ENCODE results near the gene ZNF26.

DNA sequence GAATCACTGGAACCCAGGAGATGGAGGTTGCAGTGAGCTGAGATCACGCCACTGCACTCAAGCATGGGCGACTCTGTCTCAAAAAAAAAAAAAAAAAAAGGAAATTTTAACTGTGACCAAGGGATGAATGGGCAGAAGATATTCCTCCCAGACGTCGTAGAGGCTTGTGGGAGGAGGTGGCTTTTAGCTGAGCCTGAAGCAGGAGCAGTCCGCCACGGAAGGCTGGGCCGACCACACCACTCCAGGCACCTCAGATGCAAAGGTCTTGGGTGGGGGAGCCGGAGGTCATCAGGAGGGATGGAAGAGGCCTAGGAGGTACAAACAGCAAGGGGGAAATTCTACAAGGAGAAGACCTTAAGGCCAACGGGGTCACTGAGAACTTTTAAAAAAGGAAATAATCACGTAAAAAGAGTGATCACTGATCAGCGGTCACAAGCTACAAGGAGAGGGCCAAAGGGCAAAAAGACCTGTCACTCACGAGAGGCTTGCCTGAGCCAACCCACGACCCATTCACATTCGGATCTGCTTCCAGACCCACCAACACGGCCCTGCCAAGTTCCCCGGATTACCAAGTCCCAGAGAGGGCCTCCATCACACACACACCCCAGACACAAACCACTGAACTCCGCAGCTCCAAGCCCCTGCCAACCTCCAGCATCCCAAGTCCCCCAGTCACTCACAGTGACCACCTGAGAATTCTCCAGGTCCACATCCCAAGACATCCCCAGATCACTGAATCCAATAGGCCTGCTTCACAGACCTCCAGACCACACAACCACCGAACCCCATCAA, 33.6 kb upstream of the ZNF26 start:
- no peak for TF ChIP-seq POLR2A (IDR thresholded peaks at IDR 0.05; ENCODE audit: low read depth, low read length)
- no peak for TF ChIP-seq POLR2AphosphoS5 (IDR thresholded peaks at IDR 0.05; ENCODE audit: low read depth, low read length)
- TF ChIP-seq TAF1 (IDR thresholded peaks at IDR 0.05; ENCODE audit: low read depth, low read length), result no peak
- TF ChIP-seq SPI1 (IDR thresholded peaks at IDR 0.05; ENCODE audit: low read depth, low read length), result no peak
- no peak for TF ChIP-seq PAX5 (IDR thresholded peaks at IDR 0.05; ENCODE audit: insufficient read depth, low read length, severe bottlenecking)
- no peak for TF ChIP-seq POU2F2 (IDR thresholded peaks at IDR 0.05; ENCODE audit: low read depth, low read length)

All from GM12891 (cell line).